Mucosa of descending colon (tissue), 3 donors: ENCODE data around the gene RCBTB1. TPM values are rescaled to one million over a fixed set of nuclear protein-coding genes. Genes with fewer than 3 reads are reported as not detected.

Source experiments
- ATAC-seq: fragments of 200-7000 bp; cut with Tn5 transposase; one replicate; pipeline ENCODE4 v1.9.1; 2020; ENCODE audit warnings: mild to moderate bottlenecking, moderate library complexity
- DNase-seq, 3 donors: peaks; one replicate each; pipeline ENCODE4 v3.0.0-alpha.2; 2020
- H3K36me3 ChIP-seq: fragments of 200-600 bp; one replicate; pipeline ENCODE4 v1.8.0; 2021; ENCODE audit warnings: low read depth, mild to moderate bottlenecking
- H3K4me1 ChIP-seq: fragments of 200-600 bp; one replicate; pipeline ENCODE4 v1.8.0; 2021; ENCODE audit warnings: low read depth, mild to moderate bottlenecking
- H3K4me3 ChIP-seq: fragments of 200-600 bp; one replicate; pipeline ENCODE4 v1.8.0; 2021; ENCODE audit warnings: mild to moderate bottlenecking
- H3K9me3 ChIP-seq: fragments of 200-600 bp; one replicate; pipeline ENCODE4 v1.8.0; 2021; ENCODE audit warnings: mild to moderate bottlenecking
- intact Hi-C, 2 donors: fragments of 100-400 bp; cut with DNase I in 1 of 2; cut with micrococcal nuclease in 1 of 2; formaldehyde crosslinking; loops; one replicate each; pipeline versions ENCODE4 v1.11.0 to v1.11.1; 2022; cut with DNase I, micrococcal nuclease
- long read RNA-seq, 2 donors: library from polyadenylated mRNA; unstranded; transcript quantifications; one replicate each; pipeline ENCODE4 v2.0.0, GENCODE V29; 2019 to 2021
- total RNA-seq, 3 donors: library from RNA; stranded (reverse); fragmentation: NEBNext Ultra II Directional in 2 of 3; extraction: Animal tissue kit (Norgen Biotek cat#: 25700) in 2 of 3; gene quantifications; one replicate each; pipeline versions ENCODE4 v1.2.1 to v1.2.4, GENCODE V29; 2021 to 2023
- TF ChIP-seq, protein P1 (sequence below): fragments of 200-600 bp; IDR thresholded peaks from one replicate; pipeline ENCODE4 v1.8.0; 2022; ENCODE audit warnings: antibody characterized with exemption, mild to moderate bottlenecking
- donor health status: DM: no; HTN: no; CAD: no; lungs with moderate emphysema.
- donor health status: DM: no; HTN: no; CAD: no.
- donor health status: DM: no; HTN: yes; CAD: no.

The RCBTB1 gene
- 10 to 100 TPM in 1 of 3 donors, 1 to 10 TPM in 2; 5.3 to 11.7 (median 6.7) TPM for total RNA-seq
- long read RNA-seq, donor 1, full-length matches to known transcripts, result 20 of 27 reads
- long read RNA-seq, donor 1, partial matches to known transcripts, result 1 of 27 reads
- long read RNA-seq, donor 1, other reads (novel, unspliced or antisense), result 6 of 27 reads
- long read RNA-seq, donor 2, full-length matches to known transcripts, result 1 of 4 reads
- long read RNA-seq, donor 2, partial matches to known transcripts, result 1 of 4 reads
- long read RNA-seq, donor 2, other reads (novel, unspliced or antisense), result 2 of 4 reads

DNA sequence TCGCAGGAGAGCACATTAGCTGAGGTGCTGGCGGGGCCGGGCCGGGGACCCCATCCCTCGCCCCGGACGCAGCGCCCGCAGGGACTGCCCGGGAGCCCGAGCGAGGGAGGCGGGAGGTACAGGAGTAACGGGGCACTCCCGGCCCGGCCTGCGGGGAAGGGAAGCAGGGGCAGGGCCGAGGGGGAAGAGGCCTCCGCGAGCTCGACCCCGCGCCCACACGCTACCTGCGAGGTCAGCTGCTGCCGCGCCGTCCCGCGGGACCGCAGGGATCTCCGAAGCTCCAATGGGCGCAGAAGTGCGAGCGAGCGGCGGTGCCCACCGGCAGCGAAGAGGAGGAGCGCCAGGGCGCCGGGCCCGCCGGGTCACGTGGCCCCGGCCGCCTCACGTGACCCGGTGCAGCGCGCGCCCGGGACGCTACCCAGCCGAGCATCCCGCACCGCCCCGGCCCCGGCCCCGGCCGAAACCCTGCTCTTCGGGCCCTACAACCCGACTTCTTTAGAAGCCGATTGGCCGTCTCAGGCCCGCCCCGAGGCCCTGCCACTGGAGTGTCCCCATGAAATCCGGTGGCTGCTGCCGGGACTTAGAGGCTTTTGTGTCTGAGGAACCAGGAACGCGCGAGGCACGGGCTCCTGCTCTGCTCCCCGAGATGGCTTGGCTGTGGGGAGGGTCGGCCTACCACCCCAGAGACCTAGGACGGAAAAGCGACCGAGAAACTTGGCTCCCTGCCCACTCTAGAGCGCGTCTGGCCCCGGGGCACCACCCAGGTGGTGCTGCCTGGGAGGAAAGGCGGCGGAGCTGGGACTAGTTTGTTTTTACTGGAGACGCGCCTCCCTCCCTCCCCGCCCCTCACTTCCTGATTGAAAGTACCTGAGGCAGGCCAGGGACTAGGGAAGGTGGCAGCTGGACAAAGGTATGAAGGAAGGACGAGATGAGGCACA lies at the start of gene RCBTB1:
RCBTB1 (minus strand) TSS at position 339 of the 938 bp plus-strand sequence. CDS start 18,279 bp downstream, outside the sequence.
- DNase-seq, result peak; percentile 77 to 80 (median 80)
- Histone ChIP-seq H3K4me3 (peak within 1 kb of the TSS; percentile 67), H3K36me3 (no peaks in the 10 kb centered on the region), H3K9me3 (no peaks in the 10 kb centered on the region), H3K4me1 (peaks cover 4% of the 10 kb centered on the region)
- TF ChIP-seq, protein P1, sequence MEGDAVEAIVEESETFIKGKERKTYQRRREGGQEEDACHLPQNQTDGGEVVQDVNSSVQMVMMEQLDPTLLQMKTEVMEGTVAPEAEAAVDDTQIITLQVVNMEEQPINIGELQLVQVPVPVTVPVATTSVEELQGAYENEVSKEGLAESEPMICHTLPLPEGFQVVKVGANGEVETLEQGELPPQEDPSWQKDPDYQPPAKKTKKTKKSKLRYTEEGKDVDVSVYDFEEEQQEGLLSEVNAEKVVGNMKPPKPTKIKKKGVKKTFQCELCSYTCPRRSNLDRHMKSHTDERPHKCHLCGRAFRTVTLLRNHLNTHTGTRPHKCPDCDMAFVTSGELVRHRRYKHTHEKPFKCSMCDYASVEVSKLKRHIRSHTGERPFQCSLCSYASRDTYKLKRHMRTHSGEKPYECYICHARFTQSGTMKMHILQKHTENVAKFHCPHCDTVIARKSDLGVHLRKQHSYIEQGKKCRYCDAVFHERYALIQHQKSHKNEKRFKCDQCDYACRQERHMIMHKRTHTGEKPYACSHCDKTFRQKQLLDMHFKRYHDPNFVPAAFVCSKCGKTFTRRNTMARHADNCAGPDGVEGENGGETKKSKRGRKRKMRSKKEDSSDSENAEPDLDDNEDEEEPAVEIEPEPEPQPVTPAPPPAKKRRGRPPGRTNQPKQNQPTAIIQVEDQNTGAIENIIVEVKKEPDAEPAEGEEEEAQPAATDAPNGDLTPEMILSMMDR, result no peak
- ATAC-seq, result peak; percentile 97
- intact Hi-C loops, result no loop called here

DNA sequence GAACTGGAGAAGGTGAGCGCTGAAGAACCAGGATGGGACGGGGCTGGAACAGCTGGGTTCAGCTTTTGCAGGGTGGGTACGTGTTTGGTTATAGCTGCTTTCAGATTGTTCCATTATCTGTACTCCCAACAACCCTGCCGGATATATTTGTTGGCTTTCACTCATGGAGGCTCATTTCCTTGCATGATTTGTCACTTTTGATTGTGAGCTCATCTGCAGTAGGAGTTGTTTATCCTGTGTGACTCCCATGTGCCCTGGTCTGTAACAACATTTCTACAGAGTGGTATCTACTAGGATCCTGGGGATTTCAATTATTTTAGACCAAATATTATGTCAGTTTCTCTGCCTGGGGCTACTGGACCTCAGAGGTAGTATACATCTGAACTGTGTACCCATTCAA lies 48.4 kb upstream of the RCBTB1 start:
- ATAC-seq (no peak), DNase-seq (no peak)
- no peaks in the 10 kb centered on the region for H3K4me1 ChIP-seq
- H3K36me3 ChIP-seq, result no peaks in the 10 kb centered on the region
- intact Hi-C loops, result no loop called here
- H3K4me3 ChIP-seq, result no peak overlapping the region
- H3K9me3 ChIP-seq, result no peaks in the 10 kb centered on the region
- TF ChIP-seq, protein P1, result no peak

DNA sequence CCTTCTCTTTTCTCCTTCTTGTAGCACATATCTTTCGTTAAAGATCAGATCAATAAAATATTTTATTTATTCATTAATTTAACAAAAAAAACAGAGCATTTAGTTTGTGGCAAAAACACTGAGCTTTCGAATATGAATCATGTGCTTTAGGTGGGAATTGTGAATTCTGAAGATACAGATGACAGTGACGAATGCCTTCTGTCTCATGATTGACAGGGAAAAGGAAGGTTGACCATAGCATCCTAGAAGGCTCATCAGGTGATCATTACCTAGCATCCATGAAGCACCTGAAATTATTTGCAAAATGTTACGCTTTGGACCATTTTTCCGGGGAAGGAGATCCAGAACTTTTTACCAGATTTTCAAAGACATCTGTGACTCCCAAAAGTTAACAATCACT lies 46.8 kb upstream of the RCBTB1 start:
- intact Hi-C loops, result no loop called here
- TF ChIP-seq, protein P1, result no peak
- no peak for DNase-seq
- Histone ChIP-seq H3K4me3 (no peak overlapping the region), H3K9me3 (no peaks in the 10 kb centered on the region), H3K4me1 (no peaks in the 10 kb centered on the region), H3K36me3 (no peaks in the 10 kb centered on the region)
- no peak for ATAC-seq

DNA sequence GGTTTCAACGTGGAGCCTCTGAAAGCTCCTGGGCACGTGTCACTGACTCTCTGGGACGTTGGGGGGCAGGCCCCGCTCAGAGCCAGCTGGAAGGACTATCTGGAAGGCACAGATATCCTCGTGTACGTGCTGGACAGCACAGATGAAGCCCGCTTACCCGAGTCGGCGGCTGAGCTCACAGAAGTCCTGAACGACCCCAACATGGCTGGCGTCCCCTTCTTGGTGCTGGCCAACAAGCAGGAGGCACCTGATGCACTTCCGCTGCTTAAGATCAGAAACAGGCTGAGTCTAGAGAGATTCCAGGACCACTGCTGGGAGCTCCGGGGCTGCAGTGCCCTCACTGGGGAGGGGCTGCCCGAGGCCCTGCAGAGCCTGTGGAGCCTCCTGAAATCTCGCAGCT lies 45.2 kb upstream of the RCBTB1 start:
- H3K4me1 ChIP-seq, result peaks cover 3% of the 10 kb centered on the region
- no peaks in the 10 kb centered on the region for H3K36me3 ChIP-seq
- H3K4me3 ChIP-seq, result no peak overlapping the region
- DNase-seq, result no peak
- no peaks in the 10 kb centered on the region for H3K9me3 ChIP-seq
- intact Hi-C loops, result no loop called here
- TF ChIP-seq, protein P1, result no peak
- ATAC-seq, result no peak

DNA sequence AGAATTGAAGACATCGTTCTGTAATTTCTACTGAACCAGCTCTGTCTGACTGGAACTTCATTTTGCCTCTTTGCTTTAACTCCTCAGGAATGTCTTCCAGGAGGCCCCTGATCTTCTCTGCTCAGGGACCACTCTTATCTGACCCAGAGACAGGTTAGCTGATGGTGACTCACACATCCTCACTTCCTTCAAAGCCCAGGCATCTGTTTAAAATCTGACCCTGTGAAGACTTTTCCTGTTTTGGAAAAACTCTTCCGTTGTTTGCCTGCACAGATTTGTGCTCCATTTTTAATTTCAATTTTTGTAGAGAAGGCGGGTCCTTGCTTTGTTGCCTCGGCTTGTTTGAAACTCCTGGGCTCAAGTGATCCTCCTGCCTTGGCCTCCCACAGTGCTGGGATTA lies 44.6 kb upstream of the RCBTB1 start:
- TF ChIP-seq, protein P1, result no peak
- no peaks in the 10 kb centered on the region for H3K36me3 ChIP-seq
- H3K9me3 ChIP-seq, result no peaks in the 10 kb centered on the region
- ATAC-seq (no peak), DNase-seq (no peak)
- intact Hi-C loops, result no loop called here
- peaks cover 5% of the 10 kb centered on the region for H3K4me1 ChIP-seq
- no peak overlapping the region for H3K4me3 ChIP-seq
